OCI-LY1 (cell line): ENCODE data around the gene ARL15.

Source experiments
- H2AFZ ChIP-seq: fragments of 200-600 bp; sonication (generic), shearing (Covaris generic); 2 replicates; pipeline ENCODE4 v1.6.0; 2014; ENCODE audit warnings: antibody characterized with exemption, mild to moderate bottlenecking, low read length
- H3F3A ChIP-seq: fragments of 200-600 bp; sonication (generic), shearing (Covaris generic); 2 replicates; pipeline ENCODE4 v1.6.0; 2014; ENCODE audit warnings: mild to moderate bottlenecking, antibody characterized with exemption, low read length, moderate library complexity; ENCODE audit not compliant: insufficient read depth
- H3K27ac ChIP-seq: fragments of 200-600 bp; sonication (generic); 2 replicates; pipeline ENCODE4 v1.5.1; 2014; ENCODE audit warnings: low read length, mixed run types, mild to moderate bottlenecking, low read depth; ENCODE audit not compliant: poor library complexity, severe bottlenecking
- H3K27me3 ChIP-seq: fragments of 200-600 bp; sonication (generic); 2 replicates; pipeline ENCODE4 v1.6.0; 2014; ENCODE audit warnings: antibody characterized with exemption, mild to moderate bottlenecking, low read length, moderate library complexity; ENCODE audit not compliant: insufficient read depth
- H3K36me3 ChIP-seq: fragments of 200-600 bp; sonication (generic); 2 replicates; pipeline ENCODE4 v1.6.1; 2014; ENCODE audit warnings: mild to moderate bottlenecking, antibody characterized with exemption, low read length, moderate library complexity, mixed read lengths; ENCODE audit not compliant: insufficient read depth
- H3K4me1 ChIP-seq: fragments of 200-600 bp; sonication (generic); 2 replicates; pipeline ENCODE4 v1.5.1; 2014; ENCODE audit warnings: mild to moderate bottlenecking, low read length, moderate library complexity; ENCODE audit not compliant: insufficient read depth, severe bottlenecking
- H3K4me2 ChIP-seq: fragments of 200-600 bp; sonication (generic), shearing (Covaris generic); 2 replicates; pipeline ENCODE4 v1.6.1; 2014; ENCODE audit warnings: low read length
- H3K4me3 ChIP-seq: fragments of 200-600 bp; sonication (generic); 2 replicates; pipeline ENCODE4 v1.5.1; 2014; ENCODE audit warnings: low read length, low read depth, mild to moderate bottlenecking, mixed read lengths; ENCODE audit not compliant: poor library complexity, severe bottlenecking
- H3K79me2 ChIP-seq: fragments of 200-600 bp; shearing (Covaris generic); 2 replicates; pipeline ENCODE4 v1.6.1; 2016; ENCODE audit warnings: mixed run types, low read length, mixed read lengths; ENCODE audit not compliant: insufficient read depth
- H3K9ac ChIP-seq: fragments of 200-600 bp; sonication (generic), shearing (Covaris generic); 2 replicates; pipeline ENCODE4 v1.6.1; 2014; ENCODE audit warnings: mild to moderate bottlenecking, low read length, mixed read lengths
- H3K9me2 ChIP-seq: fragments of 200-600 bp; sonication (generic), shearing (Covaris generic); 2 replicates; pipeline ENCODE4 v1.6.1; 2014; ENCODE audit warnings: low read depth, mild to moderate bottlenecking, low read length, mixed read lengths
- H3K9me3 ChIP-seq: fragments of 200-600 bp; shearing (Covaris generic); 2 replicates; pipeline ENCODE4 v1.6.1; 2014; ENCODE audit warnings: low read length, mixed read lengths
- H4K20me1 ChIP-seq: fragments of 200-600 bp; sonication (generic), shearing (Covaris generic); 2 replicates; pipeline ENCODE4 v1.6.0; 2016; ENCODE audit warnings: mild to moderate bottlenecking, low read length; ENCODE audit not compliant: insufficient read depth
- EZH2 ChIP-seq: fragments of 200-600 bp; sonication (generic), shearing (Covaris generic); IDR thresholded peaks from 2 replicates; pipeline ENCODE4 v1.8.0; 2017; ENCODE audit warnings: borderline replicate concordance, mixed run types, mild to moderate bottlenecking, antibody characterized with exemption, low read length, moderate library complexity, mixed read lengths
- TF ChIP-seq, protein P1 (sequence below): fragments of 200-600 bp; sonication (generic), shearing (Covaris generic); IDR thresholded peaks from 2 replicates; pipeline ENCODE4 v1.5.1; 2017; ENCODE audit warnings: mild to moderate bottlenecking, antibody characterized with exemption, low read length, moderate library complexity, mixed read lengths

ARL15 gene

DNA sequence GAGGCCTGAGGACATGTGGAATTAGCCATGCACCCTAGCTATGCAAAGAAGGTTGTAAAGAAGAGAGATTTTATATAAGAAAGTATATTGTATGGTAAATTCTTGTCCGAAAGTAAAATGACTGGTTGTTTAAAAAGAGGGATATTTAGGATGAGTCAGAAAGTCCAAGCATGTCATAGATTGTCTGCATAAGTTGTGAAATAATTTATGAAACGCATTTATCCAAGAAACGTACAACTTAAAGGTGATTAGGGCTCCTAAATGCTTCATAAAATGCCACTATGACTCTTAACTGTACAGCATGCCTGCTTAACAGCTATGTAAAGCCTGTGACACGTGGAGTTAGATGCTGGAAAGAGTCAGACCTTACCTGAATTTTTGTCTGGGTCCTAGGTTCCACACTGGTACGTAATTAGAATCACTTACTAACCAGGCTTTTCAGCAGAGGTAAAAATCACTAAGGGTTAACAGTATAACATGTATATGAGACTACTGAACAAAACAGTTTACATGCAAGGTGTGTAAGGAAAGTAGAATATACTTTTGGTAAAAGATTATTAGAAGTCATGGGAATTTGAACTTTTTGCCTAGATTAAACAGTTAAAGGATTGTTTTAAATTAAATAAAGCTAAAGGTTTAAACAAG is 37.0 kb upstream of the ARL15 start:
- no peak overlapping the region for H3K4me2 ChIP-seq
- H3K4me3 ChIP-seq: no peak overlapping the region
- H3K27me3 ChIP-seq: no peaks in the 10 kb centered on the region
- TF ChIP-seq EZH2: no peak
- TF ChIP-seq, protein P1, sequence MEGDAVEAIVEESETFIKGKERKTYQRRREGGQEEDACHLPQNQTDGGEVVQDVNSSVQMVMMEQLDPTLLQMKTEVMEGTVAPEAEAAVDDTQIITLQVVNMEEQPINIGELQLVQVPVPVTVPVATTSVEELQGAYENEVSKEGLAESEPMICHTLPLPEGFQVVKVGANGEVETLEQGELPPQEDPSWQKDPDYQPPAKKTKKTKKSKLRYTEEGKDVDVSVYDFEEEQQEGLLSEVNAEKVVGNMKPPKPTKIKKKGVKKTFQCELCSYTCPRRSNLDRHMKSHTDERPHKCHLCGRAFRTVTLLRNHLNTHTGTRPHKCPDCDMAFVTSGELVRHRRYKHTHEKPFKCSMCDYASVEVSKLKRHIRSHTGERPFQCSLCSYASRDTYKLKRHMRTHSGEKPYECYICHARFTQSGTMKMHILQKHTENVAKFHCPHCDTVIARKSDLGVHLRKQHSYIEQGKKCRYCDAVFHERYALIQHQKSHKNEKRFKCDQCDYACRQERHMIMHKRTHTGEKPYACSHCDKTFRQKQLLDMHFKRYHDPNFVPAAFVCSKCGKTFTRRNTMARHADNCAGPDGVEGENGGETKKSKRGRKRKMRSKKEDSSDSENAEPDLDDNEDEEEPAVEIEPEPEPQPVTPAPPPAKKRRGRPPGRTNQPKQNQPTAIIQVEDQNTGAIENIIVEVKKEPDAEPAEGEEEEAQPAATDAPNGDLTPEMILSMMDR: no peak
- no peak overlapping the region for H3K9ac ChIP-seq
- no peaks in the 10 kb centered on the region for H3K36me3 ChIP-seq
- H2AFZ ChIP-seq: no peak overlapping the region
- no peaks in the 10 kb centered on the region for H3F3A ChIP-seq
- H3K9me2 ChIP-seq: no peaks in the 10 kb centered on the region
- H4K20me1 ChIP-seq: no peaks in the 10 kb centered on the region
- H3K9me3 ChIP-seq: peaks cover 3% of the 10 kb centered on the region
- H3K27ac ChIP-seq: no peak overlapping the region
- no peaks in the 10 kb centered on the region for H3K79me2 ChIP-seq
- H3K4me1 ChIP-seq: no peaks in the 10 kb centered on the region

- Histone ChIP-seq H3K4me2 (no peak overlapping the region), H3K27me3 (no peaks in the 10 kb centered on the region), H4K20me1 (no peaks in the 10 kb centered on the region), H3K9me3 (peaks cover 3% of the 10 kb centered on the region), H3K9me2 (no peaks in the 10 kb centered on the region), H3K4me1 (no peaks in the 10 kb centered on the region), H3K36me3 (no peaks in the 10 kb centered on the region), H3K27ac (no peak overlapping the region), H2AFZ (no peak overlapping the region), H3F3A (no peaks in the 10 kb centered on the region), H3K79me2 (no peaks in the 10 kb centered on the region), H3K9ac (no peak overlapping the region), H3K4me3 (no peak overlapping the region)
- no peak for TF ChIP-seq EZH2
- TF ChIP-seq, protein P1: no peak
Measured at GRCh38 chr5:54344653-54345052, 34.3 kb upstream of the ARL15 start.

GRCh38 chr5:54341971-54342370 is 31.6 kb upstream of the ARL15 start:
- H4K20me1 ChIP-seq: no peaks in the 10 kb centered on the region
- H3K27me3 ChIP-seq: no peaks in the 10 kb centered on the region
- H3K79me2 ChIP-seq: no peaks in the 10 kb centered on the region
- no peak overlapping the region for H3K27ac ChIP-seq
- TF ChIP-seq, protein P1: no peak
- H3K9ac ChIP-seq: no peak overlapping the region
- no peaks in the 10 kb centered on the region for H3K4me1 ChIP-seq
- H3K9me2 ChIP-seq: no peaks in the 10 kb centered on the region
- H3K4me2 ChIP-seq: no peak overlapping the region
- H3K4me3 ChIP-seq: no peak overlapping the region
- no peaks in the 10 kb centered on the region for H3K36me3 ChIP-seq
- H3K9me3 ChIP-seq: peaks cover 7% of the 10 kb centered on the region; the same call in 1 of the 2 replicates
- no peaks in the 10 kb centered on the region for H3F3A ChIP-seq
- H2AFZ ChIP-seq: no peak overlapping the region
